ENCODE results near the gene ZMAT1.

GRCh38 chrX:101931136-101931487 is 715 bp downstream of the ZMAT1 start:
- TF ChIP-seq POLR2A (IDR thresholded peaks at IDR 0.05) (no peak), CTCF (IDR thresholded peaks at IDR 0.05) (no peak), EP300 (IDR thresholded peaks at IDR 0.05; ENCODE audit: low read depth) (no peak)

Measured in transverse colon (tissue), 3 donors.